Hepatocyte (in vitro differentiated cells): Measurements from ENCODE around the gene DNAAF9.

ENCODE experiments used
- EZH2 ChIP-seq: fragments of 200-600 bp; sonication (generic); IDR thresholded peaks from 2 replicates; pipeline ENCODE4 v1.6.1; 2016; ENCODE audit warnings: antibody characterized with exemption, mild to moderate bottlenecking, borderline replicate concordance
- EZH2phosphoT487 ChIP-seq: fragments of 200-600 bp; sonication (generic); IDR thresholded peaks from one replicate; pipeline ENCODE4 v1.6.1; 2018; ENCODE audit warnings: antibody characterized with exemption, mild to moderate bottlenecking, low read depth, moderate library complexity; ENCODE audit not compliant: unreplicated experiment, severe bottlenecking
- TF ChIP-seq, protein P1 (sequence below): fragments of 200-600 bp; sonication (generic); IDR thresholded peaks from 2 replicates; pipeline ENCODE4 v1.5.1; 2016; ENCODE audit warnings: antibody characterized with exemption, mild to moderate bottlenecking; ENCODE audit not compliant: poor library complexity

DNA sequence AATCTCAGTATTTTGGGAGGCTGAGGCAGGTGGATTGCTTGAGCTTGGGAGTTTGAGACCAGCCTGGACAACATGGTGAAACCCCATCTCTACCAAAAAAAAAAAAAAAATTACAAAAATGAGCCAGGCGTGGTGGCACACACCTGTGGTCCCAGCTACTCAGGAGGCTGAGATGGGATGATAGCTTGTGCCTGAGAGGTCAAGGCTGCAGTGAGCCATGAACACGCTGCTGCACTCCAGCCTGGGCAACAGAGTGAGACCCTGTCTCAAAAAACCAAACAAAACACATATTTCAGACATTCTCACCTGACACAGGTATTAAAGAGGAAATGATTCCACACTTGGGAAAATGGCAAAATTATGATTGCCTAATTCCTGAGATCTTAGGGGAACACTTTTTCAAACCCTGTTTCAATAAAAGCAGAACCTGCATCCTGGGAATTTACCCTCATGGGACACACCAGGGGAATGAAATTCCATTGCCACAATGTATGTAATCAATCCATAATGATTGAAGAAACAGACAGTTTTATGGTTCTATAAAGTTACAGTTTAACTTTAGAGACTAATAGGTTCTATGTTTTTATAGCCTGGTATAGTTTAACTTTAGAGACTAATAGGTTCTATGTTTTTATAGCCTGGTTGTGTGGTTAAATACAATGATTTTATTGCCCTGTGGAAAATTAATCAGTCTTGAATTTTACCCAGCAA lies 29.6 kb upstream of the DNAAF9 start:
- TF ChIP-seq, protein P1, sequence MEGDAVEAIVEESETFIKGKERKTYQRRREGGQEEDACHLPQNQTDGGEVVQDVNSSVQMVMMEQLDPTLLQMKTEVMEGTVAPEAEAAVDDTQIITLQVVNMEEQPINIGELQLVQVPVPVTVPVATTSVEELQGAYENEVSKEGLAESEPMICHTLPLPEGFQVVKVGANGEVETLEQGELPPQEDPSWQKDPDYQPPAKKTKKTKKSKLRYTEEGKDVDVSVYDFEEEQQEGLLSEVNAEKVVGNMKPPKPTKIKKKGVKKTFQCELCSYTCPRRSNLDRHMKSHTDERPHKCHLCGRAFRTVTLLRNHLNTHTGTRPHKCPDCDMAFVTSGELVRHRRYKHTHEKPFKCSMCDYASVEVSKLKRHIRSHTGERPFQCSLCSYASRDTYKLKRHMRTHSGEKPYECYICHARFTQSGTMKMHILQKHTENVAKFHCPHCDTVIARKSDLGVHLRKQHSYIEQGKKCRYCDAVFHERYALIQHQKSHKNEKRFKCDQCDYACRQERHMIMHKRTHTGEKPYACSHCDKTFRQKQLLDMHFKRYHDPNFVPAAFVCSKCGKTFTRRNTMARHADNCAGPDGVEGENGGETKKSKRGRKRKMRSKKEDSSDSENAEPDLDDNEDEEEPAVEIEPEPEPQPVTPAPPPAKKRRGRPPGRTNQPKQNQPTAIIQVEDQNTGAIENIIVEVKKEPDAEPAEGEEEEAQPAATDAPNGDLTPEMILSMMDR = no peak
- TF ChIP-seq EZH2 (no peak), EZH2phosphoT487 (no peak)
